Hepatocyte (in vitro differentiated cells): ENCODE data around the gene ACY1. TPM values are rescaled to one million over a fixed set of nuclear protein-coding genes. Genes with fewer than 3 reads are reported as not detected.

ENCODE experiments used
- DNase-seq: peaks from one replicate; pipeline ENCODE4 v3.0.0-alpha.2; 2016; ENCODE audit warnings: low spot score
- H2AFZ ChIP-seq: fragments of 200-600 bp; sonication (generic); 2 replicates; pipeline ENCODE4 v1.6.0; 2016; ENCODE audit warnings: antibody characterized with exemption, mild to moderate bottlenecking
- H3K27ac ChIP-seq: fragments of 200-600 bp; sonication (generic); 2 replicates; pipeline ENCODE4 v1.5.1; 2016; ENCODE audit warnings: mild to moderate bottlenecking
- H3K27me3 ChIP-seq: fragments of 200-600 bp; sonication (generic); 2 replicates; pipeline ENCODE4 v1.6.1; 2016
- H3K36me3 ChIP-seq: fragments of 200-600 bp; sonication (generic); replicated peaks from 2 replicates; pipeline ENCODE4 v1.5.1; 2016; ENCODE audit warnings: low read depth; ENCODE audit not compliant: insufficient read depth
- H3K4me1 ChIP-seq: fragments of 200-600 bp; sonication (generic); 2 replicates; pipeline ENCODE4 v1.5.1; 2016; ENCODE audit warnings: mild to moderate bottlenecking, moderate library complexity; ENCODE audit not compliant: insufficient read depth
- H3K4me2 ChIP-seq: fragments of 200-600 bp; sonication (generic); 2 replicates; pipeline ENCODE4 v1.6.0; 2016
- H3K4me3 ChIP-seq: fragments of 200-600 bp; sonication (generic); 2 replicates; pipeline ENCODE4 v1.5.1; 2016; ENCODE audit warnings: mild to moderate bottlenecking
- H3K79me2 ChIP-seq: fragments of 200-600 bp; sonication (generic); 2 replicates; pipeline ENCODE4 v1.6.0; 2017; ENCODE audit warnings: mild to moderate bottlenecking
- H3K9me2 ChIP-seq: fragments of 200-600 bp; sonication (generic); replicated peaks from 2 replicates; pipeline ENCODE4 v1.6.0; 2017; ENCODE audit warnings: mild to moderate bottlenecking; ENCODE audit not compliant: insufficient read depth
- H3K9me3 ChIP-seq: fragments of 200-600 bp; sonication (generic); 2 replicates; pipeline ENCODE4 v1.5.1; 2016; ENCODE audit warnings: low read depth, mild to moderate bottlenecking
- H4K20me1 ChIP-seq: fragments of 200-600 bp; sonication (generic); 2 replicates; pipeline ENCODE4 v1.6.0; 2016; ENCODE audit warnings: mild to moderate bottlenecking; ENCODE audit not compliant: insufficient read depth, poor library complexity, severe bottlenecking
- CTCF ChIP-seq: fragments of 200-600 bp; sonication (generic); IDR thresholded peaks from 2 replicates; pipeline ENCODE4 v1.5.1; 2016; ENCODE audit warnings: antibody characterized with exemption, mild to moderate bottlenecking; ENCODE audit not compliant: poor library complexity
- EZH2 ChIP-seq: fragments of 200-600 bp; sonication (generic); IDR thresholded peaks from 2 replicates; pipeline ENCODE4 v1.6.1; 2016; ENCODE audit warnings: antibody characterized with exemption, mild to moderate bottlenecking, borderline replicate concordance
- EZH2phosphoT487 ChIP-seq: fragments of 200-600 bp; sonication (generic); IDR thresholded peaks from one replicate; pipeline ENCODE4 v1.6.1; 2018; ENCODE audit warnings: antibody characterized with exemption, mild to moderate bottlenecking, low read depth, moderate library complexity; ENCODE audit not compliant: unreplicated experiment, severe bottlenecking
- WGBS: methylation state at CpG from one replicate; pipeline ENCODE4 v1.1.6; 2016; ENCODE audit warnings: low lambda C conversion rate; ENCODE audit errors: missing lambda C conversion rate; 5-methylcytosine and 5-hydroxymethylcytosine counted together
- polyA plus RNA-seq: library from polyadenylated mRNA; unstranded; fragments of >200 nt; fragmentation: Nextera tagmentation; extraction: Ambion mirVana; gene quantifications from 2 replicates; pipeline ENCODE4 v1.2.1, GENCODE V29; 2016
- total RNA-seq: library from RNA; depleted of rRNA; stranded (reverse); fragments of >200 nt; gene quantifications from 2 replicates; pipeline ENCODE4 v1.2.3, GENCODE V29; 2014

ACY1 gene
- total and polyA plus RNA-seq, 2 experiments from 2014 or later, result 164 to 183 TPM

- H3K4me2 ChIP-seq, result no peak overlapping the region
- H3K79me2 ChIP-seq, result peaks cover 18% of the 10 kb centered on the region
- H3K27ac ChIP-seq, result no peak overlapping the region
- H3K4me1 ChIP-seq, result peaks cover 10% of the 10 kb centered on the region
- H3K27me3 ChIP-seq, result no peaks in the 10 kb centered on the region
- no peaks in the 10 kb centered on the region for H3K36me3 ChIP-seq
- H3K4me3 ChIP-seq, result no peak overlapping the region
- no peaks in the 10 kb centered on the region for H3K9me3 ChIP-seq
- no peaks in the 10 kb centered on the region for H4K20me1 ChIP-seq
- TF ChIP-seq EZH2, result no peak
- TF ChIP-seq EZH2phosphoT487, result no peak
- no peak for TF ChIP-seq CTCF
- H3K9me2 ChIP-seq, result no peaks in the 10 kb centered on the region
- DNase-seq, result no peak
- H2AFZ ChIP-seq, result no peak overlapping the region
- WGBS, result 95% methylated on average over 11 of the region's 11 CpGs
Observed at GRCh38 chr3:51944451-51945021, 38.8 kb upstream of the ACY1 start.

- Histone ChIP-seq H3K27me3 (no peaks in the 10 kb centered on the region), H3K9me2 (no peaks in the 10 kb centered on the region), H3K4me2 (no peak overlapping the region), H2AFZ (no peak overlapping the region), H3K4me1 (peaks cover 10% of the 10 kb centered on the region), H3K9me3 (no peaks in the 10 kb centered on the region), H3K4me3 (no peak overlapping the region), H3K27ac (no peak overlapping the region), H3K79me2 (peaks cover 11% of the 10 kb centered on the region), H4K20me1 (no peaks in the 10 kb centered on the region), H3K36me3 (no peaks in the 10 kb centered on the region)
- TF ChIP-seq CTCF (no peak), EZH2 (no peak), EZH2phosphoT487 (no peak)
- 92% methylated on average over 18 of the region's 18 CpGs for WGBS
- DNase-seq, result no peak
Observed at GRCh38 chr3:51945031-51945840, 38.1 kb upstream of the ACY1 start.

DNA sequence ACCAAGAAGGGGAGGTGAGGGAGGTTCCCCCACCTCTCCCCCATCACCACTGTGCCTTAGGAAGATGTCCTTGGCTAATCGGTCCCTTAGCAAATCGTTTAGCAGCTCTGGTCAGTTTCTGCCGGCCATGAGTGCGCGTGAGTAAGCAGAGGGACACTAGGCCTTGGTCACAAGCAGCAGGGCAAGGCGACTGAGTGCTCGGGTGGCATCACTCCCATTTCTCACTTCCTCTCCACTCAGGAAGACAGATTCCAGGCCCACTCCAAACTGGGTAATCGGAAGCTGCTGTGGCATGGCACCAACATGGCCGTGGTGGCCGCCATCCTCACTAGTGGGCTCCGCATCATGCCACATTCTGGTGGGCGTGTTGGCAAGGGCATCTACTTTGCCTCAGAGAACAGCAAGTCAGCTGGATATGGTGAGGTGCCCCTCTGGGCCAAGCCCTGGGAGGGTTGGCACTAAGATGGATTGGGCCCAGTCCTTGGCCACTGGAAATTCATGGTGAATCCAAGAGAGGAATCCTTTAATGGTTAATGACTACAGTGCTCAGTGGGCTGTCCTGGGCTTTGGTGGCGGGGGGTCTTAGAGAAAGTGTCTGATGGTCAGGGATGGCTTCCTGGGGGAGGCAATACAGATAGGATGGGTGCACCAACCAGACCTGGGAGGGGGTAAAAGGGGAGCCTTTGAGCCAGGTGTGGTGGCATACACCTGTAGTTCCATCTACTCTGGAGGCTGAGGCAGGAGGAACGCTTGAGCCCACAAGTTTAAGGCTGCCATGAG is 37.2 kb upstream of the ACY1 start:
- H3K27ac ChIP-seq, result no peak overlapping the region
- TF ChIP-seq CTCF, result no peak
- no peak for DNase-seq
- H4K20me1 ChIP-seq, result no peaks in the 10 kb centered on the region
- H2AFZ ChIP-seq, result no peak overlapping the region
- 95% methylated on average over 13 of the region's 14 CpGs for WGBS
- H3K27me3 ChIP-seq, result no peaks in the 10 kb centered on the region
- H3K79me2 ChIP-seq, result peaks cover 2% of the 10 kb centered on the region
- H3K9me3 ChIP-seq, result no peaks in the 10 kb centered on the region
- H3K4me2 ChIP-seq, result no peak overlapping the region
- H3K4me1 ChIP-seq, result peaks cover 10% of the 10 kb centered on the region
- H3K4me3 ChIP-seq, result no peak overlapping the region
- no peaks in the 10 kb centered on the region for H3K36me3 ChIP-seq
- no peaks in the 10 kb centered on the region for H3K9me2 ChIP-seq
